Heart right ventricle (tissue), 16 donors: ENCODE data around the gene CTTNBP2. TPM values are rescaled to one million over a fixed set of nuclear protein-coding genes. Genes with fewer than 3 reads are reported as not detected.
A peak's percentile ranks its signal among the peaks of the same experiment; 100 is the strongest.

ENCODE experiments used
- ATAC-seq, 8 donors: fragments of 200-7000 bp; cut with Tn5 transposase; one replicate each; pipeline ENCODE4 v1.9.1; 2020; ENCODE audit warnings: mild to moderate bottlenecking in 8 of 8, moderate library complexity in 8 of 8, moderate number of reproducible peaks in 1 of 8
- DNase-seq, 2 donors: peaks; one replicate each; pipeline ENCODE4 v3.0.0-alpha.2; 2020
- H3K27ac ChIP-seq, 10 donors: fragments of 200-600 bp; sonication (generic) in 2 of 10; one replicate each; pipeline versions ENCODE4 v1.5.0 to v1.8.0; 2020 to 2022; ENCODE audit warnings: mild to moderate bottlenecking in 3 of 10
- H3K27me3 ChIP-seq, 7 donors: fragments of 200-600 bp; one replicate each; pipeline ENCODE4 v1.8.0; 2021 to 2022; ENCODE audit warnings: mild to moderate bottlenecking in 2 of 7
- H3K36me3 ChIP-seq, 9 donors: fragments of 200-600 bp; sonication (generic) in 1 of 9; one replicate each; pipeline versions ENCODE4 v1.5.0 to v1.8.0; 2020 to 2022; ENCODE audit warnings: mild to moderate bottlenecking in 2 of 9
- H3K4me1 ChIP-seq, 9 donors: fragments of 200-600 bp; sonication (generic) in 1 of 9; one replicate each; pipeline versions ENCODE4 v1.5.0 to v1.8.0; 2020 to 2022; ENCODE audit warnings: mild to moderate bottlenecking in 4 of 9
- H3K4me3 ChIP-seq, 10 donors: fragments of 200-600 bp; sonication (generic) in 2 of 10; one replicate each; pipeline versions ENCODE4 v1.5.0 to v1.8.0; 2020 to 2022; ENCODE audit warnings: mild to moderate bottlenecking in 7 of 10, moderate library complexity in 2 of 10
- H3K9me3 ChIP-seq, 11 donors: fragments of 200-600 bp in 10 of 11; sonication (generic) in 2 of 11; one replicate each; pipeline versions ENCODE4 v1.5.0 to v1.8.0; 2013 to 2022; ENCODE audit warnings: mild to moderate bottlenecking in 2 of 11, control low read depth in 1 of 11, moderate library complexity in 1 of 11
- WGBS, 2 donors: extraction: QIAGEN DNeasy Blood & Tissue Kit; methylation state at CpG; one replicate each; pipeline ENCODE4 v1.1.7; 2013; ENCODE audit warnings: inconsistent platforms in 1 of 2; 5-methylcytosine and 5-hydroxymethylcytosine counted together
- intact Hi-C, 10 donors: fragments of 100-400 bp; cut with DNase I; formaldehyde crosslinking; loops; one replicate each; pipeline versions ENCODE4 v1.11.1 to v1.14.2; 2022
- polyA plus RNA-seq, 2 donors: library from polyadenylated mRNA; stranded (reverse); fragments of 200-250 nt; gene quantifications; one replicate each; pipeline ENCODE4 v1.2.3, GENCODE V29; 2013
- total RNA-seq, 10 donors: library from RNA; stranded (reverse); fragmentation: NEBNext Ultra II Directional in 3 of 10; extraction: Animal tissue kit (Norgen Biotek cat#: 25700) in 3 of 10; gene quantifications; one replicate each; pipeline versions ENCODE4 v1.2.1 to v1.2.4, GENCODE V29; 2021 to 2023
- TF ChIP-seq, protein P1 (sequence below), 9 donors: fragments of 200-600 bp; sonication (generic) in 2 of 9; IDR thresholded peaks; one replicate each; pipeline versions ENCODE4 v1.5.0 to v1.8.0; 2021 to 2022; ENCODE audit warnings: antibody characterized with exemption in 9 of 9, mild to moderate bottlenecking in 5 of 9, moderate library complexity in 1 of 9
- donor health status: Arrhythmogenic right ventricular cardiomyopathy.
- donor health status: ischemic (EF 13 %, LVEDD 7.1; RV severe dilation, severe dysfunction).
- donor health status: healthy with polysubstance abuse.
- donor health status: DM: no; HTN: yes; CAD: no.
- donor health status: DM: no; HTN: no; CAD: no.
- donor health status: ischemic (EF 25% LVEDD 6.9; RV normal size, moderate dysfunction).
- donor health status: ischemic (EF 25% LVEDD 5.7; RV mildly dilated, moderate dysfunction).
- donor health status: healthy.
- donor health status: DM: yes; HTN: yes; CAD: no.
- donor health status: Ischemic cardiomyopathy.
- donor health status: ischemic (EF 35%, LVEDD 5.7; RV mildly dilated, moderate dysfunction).
- donor health status: nonischemic (EF 11% LVEDD 7.7; RV severe dilation, severe dysfunction).
- donor health status: DM: yes; HTN: yes; CAD: no.
- donor health status: PGD.
- donor health status: ischemic (EF 29% LVEDD 5.4; RV normal size, mild dysfunction).
- donor health status: nonischemic (EF 23%, LVEDD 6.1; RV moderate dilation, normal function).

Gene CTTNBP2
- total and polyA plus RNA-seq, 12 donors, result 0.41 to 2.0 (median 0.97) TPM

DNA sequence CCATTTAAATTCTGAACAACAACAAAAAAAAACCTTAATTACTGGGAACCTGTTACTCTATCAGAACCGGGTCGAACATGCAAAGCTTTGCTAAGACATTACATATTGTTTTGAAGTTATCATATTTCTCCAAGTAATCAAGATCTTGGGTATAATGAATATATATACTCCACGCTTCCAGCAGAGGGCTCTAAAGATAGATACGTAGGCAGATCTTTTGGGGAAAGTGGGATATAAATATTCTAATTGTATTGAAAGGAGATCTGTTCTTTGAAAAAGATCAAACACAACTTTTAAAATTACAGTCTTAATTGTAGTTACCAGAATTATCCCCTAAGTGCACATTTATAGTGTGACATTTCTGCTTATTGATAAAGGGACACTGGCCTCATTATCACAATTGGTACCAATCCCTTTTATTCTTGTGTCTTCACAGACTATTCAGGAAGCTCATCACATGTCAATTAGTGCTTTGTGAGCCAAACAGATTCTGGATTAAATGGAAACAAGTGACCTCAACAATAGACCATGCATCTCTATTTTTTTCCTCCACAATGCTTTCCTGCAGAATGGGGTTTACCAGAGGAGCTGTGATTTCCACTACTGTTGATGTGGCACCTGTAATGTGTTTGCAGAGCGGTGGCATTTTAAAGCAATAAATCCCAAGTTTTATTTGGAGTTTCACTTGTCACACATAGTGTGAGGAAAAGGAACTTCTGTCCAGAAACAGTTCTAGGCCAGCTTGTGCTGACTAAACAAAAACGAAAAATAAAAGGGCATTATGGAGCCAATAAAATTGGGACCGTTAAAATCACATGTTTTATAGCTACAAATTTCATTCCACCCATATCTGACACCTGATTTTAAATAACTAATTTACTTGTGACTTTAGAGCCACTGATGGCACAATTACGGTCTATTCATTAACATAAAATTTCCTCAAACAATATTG lies 122.4 kb downstream of the CTTNBP2 start:
- no peaks in the 10 kb centered on the region for H3K27me3 ChIP-seq
- TF ChIP-seq, protein P1, sequence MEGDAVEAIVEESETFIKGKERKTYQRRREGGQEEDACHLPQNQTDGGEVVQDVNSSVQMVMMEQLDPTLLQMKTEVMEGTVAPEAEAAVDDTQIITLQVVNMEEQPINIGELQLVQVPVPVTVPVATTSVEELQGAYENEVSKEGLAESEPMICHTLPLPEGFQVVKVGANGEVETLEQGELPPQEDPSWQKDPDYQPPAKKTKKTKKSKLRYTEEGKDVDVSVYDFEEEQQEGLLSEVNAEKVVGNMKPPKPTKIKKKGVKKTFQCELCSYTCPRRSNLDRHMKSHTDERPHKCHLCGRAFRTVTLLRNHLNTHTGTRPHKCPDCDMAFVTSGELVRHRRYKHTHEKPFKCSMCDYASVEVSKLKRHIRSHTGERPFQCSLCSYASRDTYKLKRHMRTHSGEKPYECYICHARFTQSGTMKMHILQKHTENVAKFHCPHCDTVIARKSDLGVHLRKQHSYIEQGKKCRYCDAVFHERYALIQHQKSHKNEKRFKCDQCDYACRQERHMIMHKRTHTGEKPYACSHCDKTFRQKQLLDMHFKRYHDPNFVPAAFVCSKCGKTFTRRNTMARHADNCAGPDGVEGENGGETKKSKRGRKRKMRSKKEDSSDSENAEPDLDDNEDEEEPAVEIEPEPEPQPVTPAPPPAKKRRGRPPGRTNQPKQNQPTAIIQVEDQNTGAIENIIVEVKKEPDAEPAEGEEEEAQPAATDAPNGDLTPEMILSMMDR (IDR thresholded peaks at IDR 0.05), result peak; percentile 23 to 69 (median 57)
- peaks cover 0 to 7% (median 0%) of the 10 kb centered on the region in 9 donors for H3K36me3 ChIP-seq
- no peaks in the 10 kb centered on the region for H3K9me3 ChIP-seq
- 52 to 58% methylated on average over 8 of the region's 8 CpGs for WGBS, 2 donors
- ATAC-seq (no peak), DNase-seq (no peak)
- no peak overlapping the region for H3K4me3 ChIP-seq
- intact Hi-C loops, result loop anchor here in 7 of 10 donors (5.0 to 10.0 kb wide), 6 partner anchors 121 to 401 kb away; partner anchors contain the start of gene CTTNBP2 (in 4 of the 7)
- peaks cover 0 to 10% (median 0%) of the 10 kb centered on the region in 9 donors for H3K4me1 ChIP-seq
- H3K27ac ChIP-seq, result no peak overlapping the region

DNA sequence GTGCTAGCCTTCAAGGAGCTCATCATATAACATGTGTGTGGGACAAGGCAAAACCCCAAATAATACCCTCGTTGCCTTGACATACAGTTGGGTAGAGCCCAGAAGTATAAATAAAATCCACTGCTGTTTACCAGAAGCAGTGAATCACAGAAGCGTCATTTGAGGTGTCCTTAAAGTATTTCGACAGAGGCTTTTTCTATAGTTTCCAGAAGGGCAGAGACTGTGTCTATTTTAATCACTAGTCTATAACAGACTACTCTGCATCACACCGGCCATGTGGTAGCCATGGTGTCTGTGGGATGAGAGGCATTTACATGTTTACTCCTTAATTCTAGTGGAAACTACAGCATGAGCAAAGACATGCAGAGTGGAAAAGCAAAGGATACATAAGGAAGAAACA lies 131.3 kb downstream of the CTTNBP2 start:
- WGBS, 2 donors, result 88 to 94% methylated on average over 4 of the region's 4 CpGs
- H3K9me3 ChIP-seq, result no peaks in the 10 kb centered on the region
- ATAC-seq (no peak), DNase-seq (no peak)
- TF ChIP-seq, protein P1 (IDR thresholded peaks at IDR 0.05), result no peak
- H3K27ac ChIP-seq, result no peak overlapping the region
- no peaks in the 10 kb centered on the region for H3K27me3 ChIP-seq
- peaks cover 0 to 37% (median 0%) of the 10 kb centered on the region in 9 donors for H3K36me3 ChIP-seq
- H3K4me3 ChIP-seq, result no peak overlapping the region
- intact Hi-C loops, result loop anchor here in 1 of 10 donors (10.0 kb wide), 1 partner anchor 373 kb away; no protein-coding TSS in a partner anchor
- no peaks in the 10 kb centered on the region for H3K4me1 ChIP-seq

DNA sequence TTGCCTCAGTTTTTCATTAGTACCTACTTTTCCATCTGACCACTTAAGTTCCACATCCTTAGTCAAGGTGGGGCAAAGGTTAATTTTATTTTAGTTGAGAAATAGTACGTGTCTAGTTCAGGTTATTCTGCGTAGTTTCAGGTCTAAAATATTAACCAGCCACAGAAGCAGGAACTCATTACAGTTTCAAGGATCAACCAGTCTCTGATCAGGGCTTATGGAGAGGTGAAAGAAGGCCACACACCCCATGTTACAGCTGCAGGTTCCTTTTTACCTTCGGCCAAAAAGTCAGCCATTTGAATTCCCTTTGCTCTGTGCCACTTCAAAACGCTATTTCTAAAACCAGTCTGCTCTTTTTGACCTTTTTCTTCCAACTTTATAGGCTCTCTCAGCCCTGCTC lies 134.2 kb downstream of the CTTNBP2 start:
- TF ChIP-seq, protein P1 (IDR thresholded peaks at IDR 0.05), result no peak
- intact Hi-C loops, result no loop called here

DNA sequence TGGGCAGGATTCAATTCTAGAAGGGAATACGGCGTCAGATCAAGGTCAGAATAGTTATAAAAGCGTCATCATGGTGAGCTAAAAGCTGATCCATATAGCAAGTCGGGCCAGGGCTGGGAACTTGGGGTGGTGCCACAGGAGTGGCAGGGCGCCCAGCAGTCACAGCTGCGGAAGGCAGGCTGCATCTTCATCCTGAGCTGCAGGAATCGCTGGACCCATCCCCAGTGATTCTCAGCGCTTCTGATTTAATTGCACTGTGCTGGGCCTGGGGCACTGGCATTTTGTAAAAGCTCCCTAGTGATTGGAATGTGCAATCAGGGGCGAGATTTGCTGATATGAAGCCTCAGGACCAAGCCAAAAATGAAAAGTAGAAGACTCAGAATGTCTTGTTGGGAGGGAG lies 135.3 kb downstream of the CTTNBP2 start:
- Histone ChIP-seq H3K27me3 (no peaks in the 10 kb centered on the region), H3K36me3 (peaks cover 0 to 43% (median 0%) of the 10 kb centered on the region in 9 donors), H3K4me3 (no peak overlapping the region), H3K9me3 (no peaks in the 10 kb centered on the region), H3K27ac (no peak overlapping the region), H3K4me1 (no peaks in the 10 kb centered on the region)
- DNase-seq (no peak), ATAC-seq (no peak)
- TF ChIP-seq, protein P1 (IDR thresholded peaks at IDR 0.05), result no peak
- intact Hi-C loops, result no loop called here
- WGBS, 2 donors, result 95% methylated on average over 9 of the region's 9 CpGs

More for the DNA sequence above, 134.2 kb downstream of the CTTNBP2 start:
- Histone ChIP-seq H3K27me3 (no peaks in the 10 kb centered on the region), H3K36me3 (peaks cover 0 to 35% (median 0%) of the 10 kb centered on the region in 9 donors), H3K4me3 (no peak overlapping the region), H3K27ac (no peak overlapping the region), H3K9me3 (no peaks in the 10 kb centered on the region), H3K4me1 (no peaks in the 10 kb centered on the region)
- ATAC-seq (no peak), DNase-seq (no peak)
- 75 to 80% methylated on average over 4 of the region's 4 CpGs for WGBS, 2 donors
